Endodermal cell (in vitro differentiated cells): ENCODE data around the gene FAF1. TPM values are rescaled to one million over a fixed set of nuclear protein-coding genes. Genes with fewer than 3 reads are reported as not detected.

Experiments used
- DNase-seq: peaks from one replicate; pipeline ENCODE4 v3.0.0-alpha.2; 2017
- H3K27ac ChIP-seq: 2 replicates; pipeline ENCODE4 v1.5.1; 2013; ENCODE audit warnings: mild to moderate bottlenecking, low read depth, low read length, moderate library complexity
- H3K27me3 ChIP-seq: 2 replicates; pipeline ENCODE4 v1.6.1; 2013; ENCODE audit warnings: mild to moderate bottlenecking, low read length, moderate library complexity; ENCODE audit not compliant: insufficient read depth, control insufficient read depth, poor library complexity, severe bottlenecking
- H3K36me3 ChIP-seq: 2 replicates; pipeline ENCODE4 v1.7.0; 2013; ENCODE audit warnings: mild to moderate bottlenecking, low read length, moderate library complexity; ENCODE audit not compliant: control insufficient read depth, insufficient read depth
- H3K4me1 ChIP-seq: one replicate; pipeline ENCODE4 v1.7.0; 2013; ENCODE audit warnings: low read length; ENCODE audit not compliant: control insufficient read depth, insufficient read depth
- H3K4me3 ChIP-seq: 2 replicates; pipeline ENCODE4 v1.5.1; 2013; ENCODE audit warnings: mild to moderate bottlenecking, low read length, moderate library complexity
- H3K9ac ChIP-seq: 2 replicates; pipeline ENCODE4 v1.6.1; 2013; ENCODE audit warnings: mild to moderate bottlenecking, low read length, moderate library complexity; ENCODE audit not compliant: poor library complexity, severe bottlenecking; ENCODE audit errors: extremely low read depth
- H3K9me3 ChIP-seq: 2 replicates; pipeline ENCODE4 v1.6.1; 2013; ENCODE audit warnings: mild to moderate bottlenecking, low read length, moderate library complexity; ENCODE audit not compliant: control insufficient read depth
- H3K27ac Mint-ChIP-seq: 2 replicates; pipeline ENCODE4 v1.8.0; 2020; ENCODE audit warnings: mixed read lengths
- H3K27me3 Mint-ChIP-seq: 2 replicates; pipeline ENCODE4 v1.8.0; 2021; ENCODE audit warnings: mild to moderate bottlenecking, mixed read lengths; ENCODE audit not compliant: insufficient read depth
- H3K36me3 Mint-ChIP-seq: 2 replicates; pipeline ENCODE4 v1.8.0; 2020; ENCODE audit warnings: low read depth, mixed read lengths
- H3K4me1 Mint-ChIP-seq: 2 replicates; pipeline ENCODE4 v1.8.0; 2020; ENCODE audit warnings: mixed read lengths
- H3K4me3 Mint-ChIP-seq: 2 replicates; pipeline ENCODE4 v1.8.0; 2020; ENCODE audit warnings: mild to moderate bottlenecking, moderate library complexity, mixed read lengths
- H3K9me3 Mint-ChIP-seq: 2 replicates; pipeline ENCODE4 v1.8.0; 2020; ENCODE audit warnings: mild to moderate bottlenecking, mixed read lengths
- WGBS, 2 experiments: methylation state at CpG; one replicate each; pipeline versions ENCODE4 v1.1.5 to v1.1.7; 2013; ENCODE audit warnings: missing lambda C conversion rate in 2 of 2, mixed read lengths in 1 of 2; ENCODE audit not compliant: insufficient coverage in 1 of 2, insufficient read length in 1 of 2; 5-methylcytosine and 5-hydroxymethylcytosine counted together
- total RNA-seq, 2 donors: library from RNA; stranded (reverse); fragmentation: NEBNext Ultra II Directional in 1 of 2; extraction: Animal tissue kit (Norgen Biotek cat#: 25700) in 1 of 2; gene quantifications; 2 replicates in 1 of 2; 3 replicates in 1 of 2; pipeline ENCODE4 v1.2.1, GENCODE V29; 2021
- TF ChIP-seq, protein P1 (sequence below): fragments of 200-600 bp; sonication (generic); conservative IDR thresholded peaks from 2 replicates; pipeline ENCODE4 v1.5.0; 2021; ENCODE audit warnings: antibody characterized with exemption, mild to moderate bottlenecking

Gene FAF1
- total RNA-seq, 2 donors from 2014 or later = 76.4 to 94.4 TPM

- DNase-seq = no peak
- H3K4me1 ChIP-seq = no peaks in the 10 kb centered on the region
- no peaks in the 10 kb centered on the region for H3K9me3 ChIP-seq
- H3K27me3 ChIP-seq = no peaks in the 10 kb centered on the region
- Mint-ChIP-seq H3K9me3 (no peaks in the 10 kb centered on the region), H3K4me3 (no peak overlapping the region), H3K36me3 (peaks cover 2% of the 10 kb centered on the region), H3K27me3 (no peaks in the 10 kb centered on the region), H3K4me1 (peaks cover 14% of the 10 kb centered on the region), H3K27ac (no peak overlapping the region)
- no peak overlapping the region for H3K27ac ChIP-seq
- no peak overlapping the region for H3K9ac ChIP-seq
- H3K36me3 ChIP-seq = no peaks in the 10 kb centered on the region
- 87 to 92% methylated on average over 2 of the region's 2 CpGs for WGBS, 2 experiments
- no peak overlapping the region for H3K4me3 ChIP-seq
- TF ChIP-seq, protein P1, sequence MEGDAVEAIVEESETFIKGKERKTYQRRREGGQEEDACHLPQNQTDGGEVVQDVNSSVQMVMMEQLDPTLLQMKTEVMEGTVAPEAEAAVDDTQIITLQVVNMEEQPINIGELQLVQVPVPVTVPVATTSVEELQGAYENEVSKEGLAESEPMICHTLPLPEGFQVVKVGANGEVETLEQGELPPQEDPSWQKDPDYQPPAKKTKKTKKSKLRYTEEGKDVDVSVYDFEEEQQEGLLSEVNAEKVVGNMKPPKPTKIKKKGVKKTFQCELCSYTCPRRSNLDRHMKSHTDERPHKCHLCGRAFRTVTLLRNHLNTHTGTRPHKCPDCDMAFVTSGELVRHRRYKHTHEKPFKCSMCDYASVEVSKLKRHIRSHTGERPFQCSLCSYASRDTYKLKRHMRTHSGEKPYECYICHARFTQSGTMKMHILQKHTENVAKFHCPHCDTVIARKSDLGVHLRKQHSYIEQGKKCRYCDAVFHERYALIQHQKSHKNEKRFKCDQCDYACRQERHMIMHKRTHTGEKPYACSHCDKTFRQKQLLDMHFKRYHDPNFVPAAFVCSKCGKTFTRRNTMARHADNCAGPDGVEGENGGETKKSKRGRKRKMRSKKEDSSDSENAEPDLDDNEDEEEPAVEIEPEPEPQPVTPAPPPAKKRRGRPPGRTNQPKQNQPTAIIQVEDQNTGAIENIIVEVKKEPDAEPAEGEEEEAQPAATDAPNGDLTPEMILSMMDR = no peak
Observed at GRCh38 chr1:50553921-50554320, 406.1 kb downstream of the FAF1 start.

GRCh38 chr1:50548243-50548642 is 411.8 kb downstream of the FAF1 start:
- no peak overlapping the region for H3K27ac Mint-ChIP-seq
- H3K36me3 ChIP-seq = no peaks in the 10 kb centered on the region
- no peaks in the 10 kb centered on the region for H3K9me3 Mint-ChIP-seq
- no peaks in the 10 kb centered on the region for H3K36me3 Mint-ChIP-seq
- H3K27me3 Mint-ChIP-seq = no peaks in the 10 kb centered on the region
- no peak overlapping the region for H3K4me3 ChIP-seq
- H3K4me1 ChIP-seq = no peaks in the 10 kb centered on the region
- no peaks in the 10 kb centered on the region for H3K9me3 ChIP-seq
- TF ChIP-seq, protein P1 = no peak
- 80 to 95% methylated on average over 1 of the region's 1 CpG for WGBS, 2 experiments
- peaks cover 7% of the 10 kb centered on the region for H3K4me1 Mint-ChIP-seq
- H3K9ac ChIP-seq = no peak overlapping the region
- no peaks in the 10 kb centered on the region for H3K27me3 ChIP-seq
- no peak overlapping the region for H3K27ac ChIP-seq
- no peak for DNase-seq
- no peak overlapping the region for H3K4me3 Mint-ChIP-seq

DNA sequence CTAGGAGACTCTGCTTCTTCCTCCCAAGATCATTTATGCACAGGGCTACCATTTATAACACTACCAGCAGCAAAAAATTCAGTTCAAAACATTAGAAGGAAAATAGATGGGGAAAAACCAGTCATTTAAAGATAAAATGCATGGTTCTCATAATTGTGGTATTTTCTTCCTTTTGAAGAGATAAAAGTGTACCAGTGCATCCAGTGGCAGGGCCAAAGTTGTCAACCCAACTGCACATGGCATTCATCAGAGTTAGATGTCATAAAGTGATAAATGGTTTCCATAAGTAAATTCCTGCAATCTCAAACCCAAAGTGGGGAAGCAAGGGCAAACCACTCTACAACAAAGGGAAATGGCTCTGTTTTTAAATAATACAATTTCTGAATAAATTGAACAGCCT is 417.7 kb downstream of the FAF1 start:
- Histone ChIP-seq H3K4me3 (no peak overlapping the region), H3K27ac (no peak overlapping the region), H3K4me1 (no peaks in the 10 kb centered on the region), H3K9me3 (no peaks in the 10 kb centered on the region), H3K27me3 (no peaks in the 10 kb centered on the region), H3K36me3 (no peaks in the 10 kb centered on the region), H3K9ac (no peak overlapping the region)
- TF ChIP-seq, protein P1 = no peak
- no peak for DNase-seq
- no peak overlapping the region for H3K4me3 Mint-ChIP-seq
- H3K36me3 Mint-ChIP-seq = no peaks in the 10 kb centered on the region
- no peaks in the 10 kb centered on the region for H3K9me3 Mint-ChIP-seq
- peaks cover 5% of the 10 kb centered on the region for H3K4me1 Mint-ChIP-seq
- H3K27ac Mint-ChIP-seq = no peak overlapping the region
- H3K27me3 Mint-ChIP-seq = no peaks in the 10 kb centered on the region
